Neuron (in vitro differentiated cells): ENCODE measurements around the gene SNED1.

Experiments used
- H2AFZ ChIP-seq: one replicate; pipeline ENCODE4 v1.6.1; 2013; ENCODE audit warnings: low read depth, mild to moderate bottlenecking, inconsistent platforms, low read length, moderate library complexity
- H3K27me3 ChIP-seq: one replicate; pipeline ENCODE4 v1.6.1; 2013; ENCODE audit warnings: low read length; ENCODE audit not compliant: insufficient read depth
- H3K36me3 ChIP-seq: one replicate; pipeline ENCODE4 v1.6.1; 2013; ENCODE audit warnings: low read length; ENCODE audit not compliant: insufficient read depth
- H3K4me1 ChIP-seq: one replicate; pipeline ENCODE4 v1.6.1; 2013; ENCODE audit warnings: low read length; ENCODE audit not compliant: insufficient read depth
- H3K4me3 ChIP-seq: 2 replicates; pipeline ENCODE4 v1.5.1; 2013; ENCODE audit warnings: mild to moderate bottlenecking, low read length, moderate library complexity
- H3K9me3 ChIP-seq: one replicate; pipeline ENCODE4 v1.6.1; 2013; ENCODE audit warnings: low read length

SNED1 gene

GRCh38 chr2:240988146-240988545 lies 10.3 kb upstream of the SNED1 start:
- Histone ChIP-seq H3K4me1 (no peaks in the 10 kb centered on the region), H3K4me3 (no peak overlapping the region), H3K36me3 (no peaks in the 10 kb centered on the region), H3K9me3 (no peaks in the 10 kb centered on the region), H2AFZ (no peak overlapping the region), H3K27me3 (peaks cover 42% of the 10 kb centered on the region)

DNA sequence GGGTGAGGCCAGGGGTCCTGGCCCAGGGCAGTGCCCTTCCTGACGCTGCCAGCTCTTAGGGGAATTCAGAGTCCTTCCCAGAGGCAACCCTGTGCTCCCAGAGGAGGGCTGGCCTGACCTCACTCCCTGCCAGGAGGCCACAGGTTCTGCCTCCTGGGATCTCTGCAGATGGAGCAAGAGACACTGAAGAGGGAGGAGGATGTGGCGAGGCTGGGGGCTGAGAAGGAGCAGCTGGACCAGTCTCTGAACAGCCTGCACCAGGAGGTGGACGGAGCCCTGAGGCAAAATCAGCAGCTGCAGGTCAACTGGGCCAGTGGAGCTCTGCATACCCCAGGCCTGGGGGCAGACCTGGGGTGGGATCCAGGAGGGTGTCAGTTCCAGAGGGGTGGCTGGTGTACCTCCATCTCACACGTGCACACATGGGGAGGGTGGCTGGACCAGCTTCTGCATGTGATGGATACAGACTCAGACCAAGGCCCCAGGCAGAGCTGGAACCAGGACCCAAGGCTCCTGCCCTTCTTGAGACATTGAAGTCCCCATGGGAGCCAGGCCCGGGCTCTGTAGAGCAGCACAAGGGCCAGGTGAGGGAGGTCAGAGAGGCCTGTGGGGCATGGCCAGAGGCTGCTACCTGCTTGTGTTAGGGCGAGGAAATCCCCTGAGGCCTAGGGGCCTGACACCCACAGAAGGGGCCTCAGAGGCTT lies 9.7 kb upstream of the SNED1 start:
- Histone ChIP-seq H3K36me3 (no peaks in the 10 kb centered on the region), H3K9me3 (no peaks in the 10 kb centered on the region), H3K27me3 (peaks cover 39% of the 10 kb centered on the region), H3K4me1 (no peaks in the 10 kb centered on the region), H3K4me3 (no peak overlapping the region), H2AFZ (no peak overlapping the region)

- Histone ChIP-seq H3K9me3 (no peaks in the 10 kb centered on the region), H3K36me3 (no peaks in the 10 kb centered on the region), H3K4me1 (no peaks in the 10 kb centered on the region), H3K4me3 (no peak overlapping the region), H3K27me3 (peaks cover 46% of the 10 kb centered on the region), H2AFZ (no peak overlapping the region)
These were observed 8.8 kb upstream of the SNED1 start for GRCh38 chr2:240989451-240990265.

DNA sequence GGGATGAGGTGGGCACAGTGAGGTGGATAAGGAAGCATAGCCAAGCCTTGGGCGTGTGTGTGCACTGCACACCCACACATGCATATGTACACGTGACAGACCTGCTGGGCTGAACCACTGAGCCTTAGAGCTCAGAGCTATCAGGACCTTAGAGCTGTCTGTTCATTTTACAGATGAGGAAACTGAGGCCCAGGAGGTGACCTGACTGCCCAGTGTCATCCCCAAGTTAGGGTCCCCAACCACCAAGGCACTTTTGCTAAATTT lies 8.2 kb upstream of the SNED1 start:
- Histone ChIP-seq H3K4me1 (no peaks in the 10 kb centered on the region), H2AFZ (no peak overlapping the region), H3K36me3 (no peaks in the 10 kb centered on the region), H3K9me3 (no peaks in the 10 kb centered on the region), H3K27me3 (peaks cover 50% of the 10 kb centered on the region), H3K4me3 (no peak overlapping the region)

- no peaks in the 10 kb centered on the region for H3K9me3 ChIP-seq
- no peak overlapping the region for H3K4me3 ChIP-seq
- no peaks in the 10 kb centered on the region for H3K4me1 ChIP-seq
- H2AFZ ChIP-seq = no peak overlapping the region
- H3K27me3 ChIP-seq = peaks cover 52% of the 10 kb centered on the region
- no peaks in the 10 kb centered on the region for H3K36me3 ChIP-seq
These were observed 7.6 kb upstream of the SNED1 start for GRCh38 chr2:240990726-240991377.

- Histone ChIP-seq H3K4me1 (peaks cover 5% of the 10 kb centered on the region), H3K4me3 (no peak overlapping the region), H3K27me3 (peaks cover 55% of the 10 kb centered on the region), H3K9me3 (no peaks in the 10 kb centered on the region), H3K36me3 (no peaks in the 10 kb centered on the region), H2AFZ (no peak overlapping the region)
These were observed 6.8 kb upstream of the SNED1 start for GRCh38 chr2:240991378-240992263.

GRCh38 chr2:240992572-240993291 lies 5.7 kb upstream of the SNED1 start:
- Histone ChIP-seq H3K27me3 (peaks cover 63% of the 10 kb centered on the region), H3K4me1 (peaks cover 12% of the 10 kb centered on the region), H2AFZ (no peak overlapping the region), H3K36me3 (no peaks in the 10 kb centered on the region), H3K9me3 (no peaks in the 10 kb centered on the region), H3K4me3 (no peak overlapping the region)

- Histone ChIP-seq H3K4me1 (peaks cover 15% of the 10 kb centered on the region), H3K27me3 (peaks cover 60% of the 10 kb centered on the region), H2AFZ (no peak overlapping the region), H3K36me3 (no peaks in the 10 kb centered on the region), H3K4me3 (no peak overlapping the region), H3K9me3 (no peaks in the 10 kb centered on the region)
These were observed 4.8 kb upstream of the SNED1 start for GRCh38 chr2:240993446-240994170.

- Histone ChIP-seq H2AFZ (no peak overlapping the region), H3K4me3 (no peak overlapping the region), H3K36me3 (no peaks in the 10 kb centered on the region), H3K9me3 (no peaks in the 10 kb centered on the region), H3K4me1 (peaks cover 15% of the 10 kb centered on the region), H3K27me3 (peaks cover 63% of the 10 kb centered on the region)
These were observed 4.1 kb upstream of the SNED1 start for GRCh38 chr2:240994171-240994896.

- Histone ChIP-seq H3K4me3 (no peak overlapping the region), H3K9me3 (peaks cover 4% of the 10 kb centered on the region), H3K36me3 (no peaks in the 10 kb centered on the region), H3K27me3 (peaks cover 66% of the 10 kb centered on the region), H2AFZ (no peak overlapping the region), H3K4me1 (peaks cover 15% of the 10 kb centered on the region)
These were observed 3.1 kb upstream of the SNED1 start for GRCh38 chr2:240995041-240996021.
